Measurements from ENCODE around the gene CPZ. TPM values are rescaled to one million over a fixed set of nuclear protein-coding genes. Genes with fewer than 3 reads are reported as not detected.

The CPZ gene
- total RNA-seq, 1 donor from 2014 or later, result 3.5 TPM

DNA sequence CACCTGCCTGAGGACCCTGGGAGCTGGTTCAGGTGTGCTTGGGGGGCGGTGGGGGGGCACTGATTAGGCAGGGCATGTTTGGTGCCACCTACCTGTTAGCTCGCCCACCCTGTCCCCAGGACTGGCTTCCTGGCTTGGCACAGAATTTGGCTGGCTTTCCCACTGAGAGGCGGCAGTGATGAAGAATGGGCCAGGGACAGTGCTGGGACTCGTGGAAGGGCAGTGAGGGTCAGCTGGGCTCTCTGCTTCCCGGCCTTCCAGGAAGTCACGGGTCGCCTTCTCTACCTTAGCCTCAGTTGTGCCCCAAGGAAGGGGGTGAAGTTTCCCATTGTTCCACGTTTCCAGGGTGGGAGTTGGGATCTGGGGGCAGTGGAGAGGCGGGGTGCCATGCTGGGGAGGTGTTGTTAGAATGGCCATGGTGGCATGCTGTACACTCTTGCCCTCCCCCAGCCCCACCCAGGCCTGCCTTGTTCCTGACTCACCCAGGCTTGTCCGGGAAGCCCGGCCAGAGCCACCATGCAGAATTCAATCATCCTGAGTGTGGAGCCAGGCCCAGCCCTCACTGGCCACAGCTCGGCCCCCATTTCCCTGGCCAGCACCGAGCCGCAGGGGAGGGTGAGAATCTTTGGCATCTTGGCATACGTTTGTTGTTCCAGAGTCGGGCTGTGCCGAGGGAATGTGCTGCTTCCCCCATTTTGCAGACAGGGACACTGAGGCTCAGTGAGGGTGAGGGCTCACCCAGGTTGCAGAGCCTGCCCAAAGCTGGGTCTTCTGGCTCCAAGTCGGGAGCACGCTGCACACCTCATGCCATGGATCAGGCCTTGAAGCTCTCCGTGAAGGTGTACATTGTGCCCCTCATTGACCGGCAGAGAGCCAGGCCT, 34.2 kb upstream of the CPZ start:
- intact Hi-C loops (cut with DNase I), result no loop called here
- H3K4me3 ChIP-seq, result no peak overlapping the region
- no peaks in the 10 kb centered on the region for H3K9me3 ChIP-seq
- no peak overlapping the region for H3K27ac ChIP-seq
- no peaks in the 10 kb centered on the region for H3K27me3 ChIP-seq
- H3K36me3 ChIP-seq, result no peaks in the 10 kb centered on the region
- H3K4me1 ChIP-seq, result no peaks in the 10 kb centered on the region
- DNase-seq (ENCODE audit: low spot score in 2 of 2), result no peak
- TF ChIP-seq, protein P1, sequence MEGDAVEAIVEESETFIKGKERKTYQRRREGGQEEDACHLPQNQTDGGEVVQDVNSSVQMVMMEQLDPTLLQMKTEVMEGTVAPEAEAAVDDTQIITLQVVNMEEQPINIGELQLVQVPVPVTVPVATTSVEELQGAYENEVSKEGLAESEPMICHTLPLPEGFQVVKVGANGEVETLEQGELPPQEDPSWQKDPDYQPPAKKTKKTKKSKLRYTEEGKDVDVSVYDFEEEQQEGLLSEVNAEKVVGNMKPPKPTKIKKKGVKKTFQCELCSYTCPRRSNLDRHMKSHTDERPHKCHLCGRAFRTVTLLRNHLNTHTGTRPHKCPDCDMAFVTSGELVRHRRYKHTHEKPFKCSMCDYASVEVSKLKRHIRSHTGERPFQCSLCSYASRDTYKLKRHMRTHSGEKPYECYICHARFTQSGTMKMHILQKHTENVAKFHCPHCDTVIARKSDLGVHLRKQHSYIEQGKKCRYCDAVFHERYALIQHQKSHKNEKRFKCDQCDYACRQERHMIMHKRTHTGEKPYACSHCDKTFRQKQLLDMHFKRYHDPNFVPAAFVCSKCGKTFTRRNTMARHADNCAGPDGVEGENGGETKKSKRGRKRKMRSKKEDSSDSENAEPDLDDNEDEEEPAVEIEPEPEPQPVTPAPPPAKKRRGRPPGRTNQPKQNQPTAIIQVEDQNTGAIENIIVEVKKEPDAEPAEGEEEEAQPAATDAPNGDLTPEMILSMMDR (IDR thresholded peaks at IDR 0.05), result no peak

DNA sequence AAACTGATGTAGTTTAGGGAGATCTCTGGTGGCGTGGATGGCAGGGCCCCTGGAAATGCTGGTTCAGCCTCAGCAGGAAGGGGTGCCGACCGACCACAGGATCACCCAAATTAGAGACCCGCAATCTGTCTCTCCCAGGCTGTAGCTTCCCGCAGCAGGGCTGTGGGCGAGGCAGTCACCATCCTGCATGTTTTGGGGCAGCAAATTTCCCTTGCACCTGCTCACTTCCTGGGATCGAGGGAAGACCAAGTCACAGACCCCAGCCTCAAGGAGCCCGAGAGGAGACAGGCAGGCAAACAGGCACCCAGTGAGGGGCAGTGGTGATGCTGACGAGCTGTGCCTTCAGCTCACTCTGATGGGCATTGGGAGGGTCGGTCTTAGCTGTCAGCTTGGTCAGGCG, 33.6 kb upstream of the CPZ start:
- no peaks in the 10 kb centered on the region for H3K4me1 ChIP-seq
- H3K4me3 ChIP-seq, result no peak overlapping the region
- TF ChIP-seq, protein P1 (IDR thresholded peaks at IDR 0.05), result no peak
- intact Hi-C loops (cut with DNase I), result no loop called here
- H3K27me3 ChIP-seq, result no peaks in the 10 kb centered on the region
- no peaks in the 10 kb centered on the region for H3K36me3 ChIP-seq
- DNase-seq (ENCODE audit: low spot score in 2 of 2), result no peak
- no peaks in the 10 kb centered on the region for H3K9me3 ChIP-seq
- no peak overlapping the region for H3K27ac ChIP-seq

DNA sequence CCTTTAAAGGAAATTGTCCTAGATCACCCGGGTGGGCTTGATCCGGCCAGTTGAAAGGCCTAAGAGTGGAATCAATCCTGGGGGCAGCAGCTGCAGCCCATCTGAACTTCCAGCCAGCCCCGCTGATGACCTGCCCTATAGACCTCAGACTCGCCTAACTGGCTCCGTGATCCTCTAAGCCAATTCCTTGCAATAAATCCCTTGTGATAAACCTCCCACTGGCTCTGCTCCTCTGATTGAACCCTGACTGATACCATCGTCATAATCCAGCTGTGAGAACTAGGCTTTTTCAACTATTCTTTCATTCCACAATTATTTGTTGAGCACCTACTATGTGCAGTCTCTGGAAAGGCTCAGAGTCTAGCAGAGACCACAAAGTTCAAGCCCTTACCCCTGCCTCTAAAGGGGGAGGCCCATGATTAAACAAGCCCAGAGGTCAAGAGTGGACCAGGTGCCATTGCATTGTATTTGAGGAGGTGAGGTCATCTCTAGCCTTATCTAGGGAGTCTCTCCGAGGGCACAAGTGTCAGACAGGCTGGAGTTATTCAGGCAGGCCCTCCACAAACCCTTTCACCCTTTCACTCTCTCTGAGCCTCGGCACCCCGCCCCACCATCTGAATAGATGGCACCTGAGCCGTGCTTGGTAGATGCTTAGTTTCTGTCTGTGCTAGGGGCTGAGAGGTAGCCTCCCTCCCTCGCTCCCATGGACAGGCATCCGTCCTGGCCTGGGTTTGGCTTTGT, 32.9 kb upstream of the CPZ start:
- intact Hi-C loops (cut with DNase I), result no loop called here
- H3K27ac ChIP-seq, result no peak overlapping the region
- TF ChIP-seq, protein P1 (IDR thresholded peaks at IDR 0.05), result no peak
- H3K36me3 ChIP-seq, result no peaks in the 10 kb centered on the region
- no peaks in the 10 kb centered on the region for H3K9me3 ChIP-seq
- no peak overlapping the region for H3K4me3 ChIP-seq
- DNase-seq (ENCODE audit: low spot score in 2 of 2), result no peak
- no peaks in the 10 kb centered on the region for H3K27me3 ChIP-seq
- no peaks in the 10 kb centered on the region for H3K4me1 ChIP-seq

DNA sequence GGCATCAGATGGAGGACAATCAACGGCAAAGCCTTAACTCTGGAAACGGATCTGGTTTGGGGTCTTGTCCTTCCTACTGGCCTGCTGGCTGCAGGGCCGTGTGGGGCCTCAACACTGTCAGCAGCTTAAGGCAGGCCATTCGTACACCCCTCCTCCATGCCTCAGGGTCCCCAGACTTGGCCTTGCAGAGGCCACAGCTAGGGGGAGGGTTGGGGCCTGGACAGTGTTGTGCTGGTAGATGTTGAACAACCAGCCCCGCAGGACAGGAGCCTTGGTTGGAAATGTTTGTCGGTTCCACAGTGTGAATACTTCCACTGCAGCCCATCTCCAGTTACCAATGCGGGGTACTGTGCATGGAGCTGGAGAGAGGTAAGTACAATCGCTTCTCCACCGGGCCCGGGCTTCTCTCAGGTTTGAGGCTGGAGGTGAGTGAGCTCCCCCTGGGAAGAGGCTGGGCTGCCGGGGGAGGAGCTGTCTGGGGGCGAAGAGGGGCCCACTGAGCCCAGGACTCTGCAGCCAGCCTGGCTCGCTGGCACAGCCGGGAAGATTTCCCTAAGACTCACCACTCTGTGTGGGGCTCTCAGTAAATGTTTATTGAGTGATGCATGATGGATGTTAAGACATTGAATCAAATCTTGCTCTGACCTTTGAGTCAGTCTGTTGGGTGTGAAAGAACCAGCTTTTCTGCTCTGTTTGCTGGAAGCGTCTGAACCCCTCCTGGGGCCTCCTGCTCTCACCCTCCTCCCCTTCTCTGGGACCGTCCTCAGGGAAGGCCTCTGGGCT, 32.1 kb upstream of the CPZ start:
- no peak overlapping the region for H3K27ac ChIP-seq
- no peaks in the 10 kb centered on the region for H3K27me3 ChIP-seq
- intact Hi-C loops (cut with DNase I), result no loop called here
- no peaks in the 10 kb centered on the region for H3K36me3 ChIP-seq
- H3K9me3 ChIP-seq, result no peaks in the 10 kb centered on the region
- no peak overlapping the region for H3K4me3 ChIP-seq
- DNase-seq (ENCODE audit: low spot score in 2 of 2), result no peak
- H3K4me1 ChIP-seq, result no peaks in the 10 kb centered on the region
- TF ChIP-seq, protein P1 (IDR thresholded peaks at IDR 0.05), result no peak

DNA sequence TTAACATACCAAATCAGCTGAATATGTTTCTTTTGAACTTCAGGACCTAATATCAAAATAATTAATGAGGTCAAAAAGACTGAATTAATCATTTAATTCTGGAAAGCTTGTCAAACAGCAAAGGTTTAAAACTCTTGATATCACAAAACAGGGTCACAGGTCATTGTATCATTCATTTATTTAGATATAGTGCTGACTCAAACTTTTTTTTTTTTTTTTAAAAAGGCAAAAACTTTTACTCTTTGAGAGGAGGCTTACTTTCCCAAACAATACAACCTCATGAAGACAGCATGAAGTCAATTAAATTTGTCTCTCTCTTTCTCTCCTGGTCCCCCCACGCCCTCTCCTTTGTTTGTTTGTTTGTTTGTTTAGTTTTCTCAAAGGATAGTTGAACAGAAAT, 28.0 kb upstream of the CPZ start:
- H3K9me3 ChIP-seq, result no peaks in the 10 kb centered on the region
- DNase-seq (ENCODE audit: low spot score in 2 of 2), result no peak
- no peak overlapping the region for H3K27ac ChIP-seq
- no peaks in the 10 kb centered on the region for H3K4me1 ChIP-seq
- no peaks in the 10 kb centered on the region for H3K27me3 ChIP-seq
- H3K4me3 ChIP-seq, result no peak overlapping the region
- no peaks in the 10 kb centered on the region for H3K36me3 ChIP-seq
- TF ChIP-seq, protein P1 (IDR thresholded peaks at IDR 0.05), result no peak
- intact Hi-C loops (cut with DNase I), result no loop called here

Measured in ascending aorta (tissue), 2 donors.